BLaER1 (cell line): ENCODE measurements around the gene CMTM1.
"Not testable (repeated sequence)": the region's sequence is repeated elsewhere in the genome, so short reads cannot be mapped to it uniquely, and the experiment has no call there.

ENCODE experiments used
- H3K27ac ChIP-seq: shearing (Covaris generic); formaldehyde crosslinking; 2 replicates; pipeline ENCODE4 v1.8.1; 2022
- H3K27me3 ChIP-seq: shearing (Covaris generic); formaldehyde crosslinking; 2 replicates; pipeline ENCODE4 v1.8.1; 2022
- H3K36me3 ChIP-seq: shearing (Covaris generic); formaldehyde crosslinking; 2 replicates; pipeline ENCODE4 v1.8.1; 2022
- H3K4me1 ChIP-seq: shearing (Covaris generic); formaldehyde crosslinking; 2 replicates; pipeline ENCODE4 v1.8.1; 2022
- H3K4me2 ChIP-seq: shearing (Covaris generic); formaldehyde crosslinking; 2 replicates; pipeline ENCODE4 v1.8.1; 2022
- H3K4me3 ChIP-seq: shearing (Covaris generic); formaldehyde crosslinking; 2 replicates; pipeline ENCODE4 v1.8.1; 2022
- H3K9ac ChIP-seq: shearing (Covaris generic); formaldehyde crosslinking; 2 replicates; pipeline ENCODE4 v1.8.1; 2022
- H3K9me3 ChIP-seq: shearing (Covaris generic); formaldehyde crosslinking; 2 replicates; pipeline ENCODE4 v1.8.1; 2022
- H4K20me1 ChIP-seq: shearing (Covaris generic); formaldehyde crosslinking; 2 replicates; pipeline ENCODE4 v1.8.1; 2022
- Cebpa-rat ChIP-seq: shearing (Covaris generic); IDR thresholded peaks from 2 replicates; pipeline ENCODE4 v1.8.1; 2022

CMTM1 gene

GRCh38 chr16:66608241-66609138 is 42.3 kb downstream of the CMTM1 start:
- no peak overlapping the region for H3K4me3 ChIP-seq
- no peaks in the 10 kb centered on the region for H3K9me3 ChIP-seq
- peak overlapping the region; percentile 86 for H3K4me2 ChIP-seq
- no peaks in the 10 kb centered on the region for H3K27me3 ChIP-seq
- H4K20me1 ChIP-seq: peaks cover 82% of the 10 kb centered on the region
- peak overlapping the region; percentile 46; the same call in 1 of the 2 replicates for H3K27ac ChIP-seq
- TF ChIP-seq Cebpa-rat: no peak
- no peak overlapping the region; the same call in 1 of the 2 replicates for H3K9ac ChIP-seq
- peaks cover 52% of the 10 kb centered on the region for H3K4me1 ChIP-seq
- H3K36me3 ChIP-seq: peaks cover 50% of the 10 kb centered on the region

GRCh38 chr16:66609139-66609510 is 42.9 kb downstream of the CMTM1 start:
- H3K4me3 ChIP-seq: no peak overlapping the region
- peaks cover 84% of the 10 kb centered on the region for H4K20me1 ChIP-seq
- H3K4me1 ChIP-seq: peaks cover 47% of the 10 kb centered on the region
- no peaks in the 10 kb centered on the region for H3K9me3 ChIP-seq
- TF ChIP-seq Cebpa-rat: no peak
- no peak overlapping the region; the same call in 1 of the 2 replicates for H3K9ac ChIP-seq
- no peaks in the 10 kb centered on the region for H3K27me3 ChIP-seq
- peaks cover 56% of the 10 kb centered on the region for H3K36me3 ChIP-seq
- H3K4me2 ChIP-seq: peak overlapping the region; percentile 86
- 0 out of 2 replicates have a peak overlapping the region, but pooled peaks have one; percentile 18 for H3K27ac ChIP-seq

GRCh38 chr16:66610111-66610820 is 44.0 kb downstream of the CMTM1 start:
- H3K9me3 ChIP-seq: no peaks in the 10 kb centered on the region
- peaks cover 47% of the 10 kb centered on the region for H3K4me1 ChIP-seq
- H3K4me2 ChIP-seq: no peak overlapping the region
- peaks cover 66% of the 10 kb centered on the region for H3K36me3 ChIP-seq
- H3K27me3 ChIP-seq: no peaks in the 10 kb centered on the region
- peaks cover 93% of the 10 kb centered on the region for H4K20me1 ChIP-seq
- no peak overlapping the region for H3K4me3 ChIP-seq
- H3K9ac ChIP-seq: no peak overlapping the region; the same call in 1 of the 2 replicates
- no peak for TF ChIP-seq Cebpa-rat
- no peak overlapping the region for H3K27ac ChIP-seq

- H3K27me3 ChIP-seq, H3K4me2 ChIP-seq, H3K4me3 ChIP-seq, H3K27ac ChIP-seq, H3K9ac ChIP-seq, H3K9me3 ChIP-seq: not testable (repeated sequence)
- peaks cover 33% of the 10 kb centered on the region for H3K4me1 ChIP-seq
- H3K36me3 ChIP-seq: peaks cover 70% of the 10 kb centered on the region
- H4K20me1 ChIP-seq: peaks cover 76% of the 10 kb centered on the region
These were observed 45.7 kb downstream of the CMTM1 start for GRCh38 chr16:66611911-66612310.

GRCh38 chr16:66612422-66612821 is 46.2 kb downstream of the CMTM1 start:
- no peak overlapping the region for H3K27ac ChIP-seq
- no peak overlapping the region for H3K4me3 ChIP-seq
- TF ChIP-seq Cebpa-rat: no peak
- H4K20me1 ChIP-seq: peaks cover 71% of the 10 kb centered on the region
- peaks cover 70% of the 10 kb centered on the region for H3K36me3 ChIP-seq
- H3K9me3 ChIP-seq: no peaks in the 10 kb centered on the region
- H3K4me1 ChIP-seq: peaks cover 27% of the 10 kb centered on the region
- no peaks in the 10 kb centered on the region for H3K27me3 ChIP-seq
- no peak overlapping the region for H3K4me2 ChIP-seq
- no peak overlapping the region for H3K9ac ChIP-seq

GRCh38 chr16:66614161-66614802 is 48.0 kb downstream of the CMTM1 start:
- Histone ChIP-seq H4K20me1 (peaks cover 53% of the 10 kb centered on the region), H3K27me3 (no peaks in the 10 kb centered on the region), H3K4me1 (peaks cover 14% of the 10 kb centered on the region), H3K27ac (no peak overlapping the region), H3K9ac (no peak overlapping the region), H3K4me3 (no peak overlapping the region), H3K9me3 (no peaks in the 10 kb centered on the region), H3K36me3 (peaks cover 66% of the 10 kb centered on the region), H3K4me2 (no peak overlapping the region)
- TF ChIP-seq Cebpa-rat: no peak

GRCh38 chr16:66616169-66616568 is 49.9 kb downstream of the CMTM1 start:
- Histone ChIP-seq H3K27me3 (no peaks in the 10 kb centered on the region), H3K27ac (no peak overlapping the region), H3K9ac (no peak overlapping the region), H3K9me3 (no peaks in the 10 kb centered on the region), H4K20me1 (peaks cover 34% of the 10 kb centered on the region), H3K4me2 (no peak overlapping the region), H3K4me1 (peaks cover 15% of the 10 kb centered on the region), H3K4me3 (no peak overlapping the region), H3K36me3 (peaks cover 47% of the 10 kb centered on the region)
- no peak for TF ChIP-seq Cebpa-rat

- TF ChIP-seq Cebpa-rat: no peak
- no peak overlapping the region for H3K4me3 ChIP-seq
- no peaks in the 10 kb centered on the region for H3K27me3 ChIP-seq
- H3K4me1 ChIP-seq: peaks cover 15% of the 10 kb centered on the region
- H3K27ac ChIP-seq: no peak overlapping the region
- H3K36me3 ChIP-seq: peaks cover 46% of the 10 kb centered on the region
- H3K4me2 ChIP-seq: no peak overlapping the region
- H3K9me3 ChIP-seq: no peaks in the 10 kb centered on the region
- no peak overlapping the region for H3K9ac ChIP-seq
- H4K20me1 ChIP-seq: peaks cover 30% of the 10 kb centered on the region
These were observed 50.4 kb downstream of the CMTM1 start for GRCh38 chr16:66616592-66616991.

GRCh38 chr16:66617010-66617434 is 50.8 kb downstream of the CMTM1 start:
- peaks cover 46% of the 10 kb centered on the region for H3K36me3 ChIP-seq
- no peak overlapping the region for H3K4me3 ChIP-seq
- H3K9me3 ChIP-seq: no peaks in the 10 kb centered on the region
- no peaks in the 10 kb centered on the region for H3K27me3 ChIP-seq
- H3K4me2 ChIP-seq: no peak overlapping the region
- peaks cover 25% of the 10 kb centered on the region for H4K20me1 ChIP-seq
- H3K27ac ChIP-seq: no peak overlapping the region
- no peak for TF ChIP-seq Cebpa-rat
- H3K4me1 ChIP-seq: peaks cover 18% of the 10 kb centered on the region
- no peak overlapping the region for H3K9ac ChIP-seq
